HG03354 (cell line): ENCODE results near the gene ADGRV1.
A peak's percentile ranks its signal among the peaks of the same experiment; 100 is the strongest.

Source experiments
- ATAC-seq: cut with Tn5 transposase; IDR thresholded peaks from one replicate; pipeline ENCODE4 v1.9.1; 2021; ENCODE audit warnings: mild to moderate bottlenecking; ENCODE audit not compliant: unreplicated experiment, poor library complexity, severe bottlenecking

ADGRV1 gene

GRCh38 chr5:91065496-91065895, 506.9 kb downstream of the ADGRV1 start:
- ATAC-seq: no peak

DNA sequence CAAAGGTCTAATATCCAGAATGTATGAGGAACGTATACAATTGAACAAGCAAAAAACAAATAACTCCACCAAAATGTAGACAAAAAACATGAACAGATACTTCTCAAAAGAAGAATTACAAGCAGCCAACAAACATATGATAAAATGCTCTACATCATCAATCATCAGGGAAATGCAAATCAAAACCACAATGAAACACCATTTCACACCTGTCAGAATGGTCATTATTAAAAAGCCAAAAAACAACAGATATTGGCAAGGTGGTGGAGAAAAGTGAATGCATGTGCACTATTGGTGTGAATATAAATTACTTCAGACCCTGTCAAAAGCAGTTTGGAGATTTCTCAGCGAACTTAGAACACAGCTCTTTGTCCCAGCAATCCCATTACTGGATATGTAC, 510.8 kb downstream of the ADGRV1 start:
- ATAC-seq: no peak

DNA sequence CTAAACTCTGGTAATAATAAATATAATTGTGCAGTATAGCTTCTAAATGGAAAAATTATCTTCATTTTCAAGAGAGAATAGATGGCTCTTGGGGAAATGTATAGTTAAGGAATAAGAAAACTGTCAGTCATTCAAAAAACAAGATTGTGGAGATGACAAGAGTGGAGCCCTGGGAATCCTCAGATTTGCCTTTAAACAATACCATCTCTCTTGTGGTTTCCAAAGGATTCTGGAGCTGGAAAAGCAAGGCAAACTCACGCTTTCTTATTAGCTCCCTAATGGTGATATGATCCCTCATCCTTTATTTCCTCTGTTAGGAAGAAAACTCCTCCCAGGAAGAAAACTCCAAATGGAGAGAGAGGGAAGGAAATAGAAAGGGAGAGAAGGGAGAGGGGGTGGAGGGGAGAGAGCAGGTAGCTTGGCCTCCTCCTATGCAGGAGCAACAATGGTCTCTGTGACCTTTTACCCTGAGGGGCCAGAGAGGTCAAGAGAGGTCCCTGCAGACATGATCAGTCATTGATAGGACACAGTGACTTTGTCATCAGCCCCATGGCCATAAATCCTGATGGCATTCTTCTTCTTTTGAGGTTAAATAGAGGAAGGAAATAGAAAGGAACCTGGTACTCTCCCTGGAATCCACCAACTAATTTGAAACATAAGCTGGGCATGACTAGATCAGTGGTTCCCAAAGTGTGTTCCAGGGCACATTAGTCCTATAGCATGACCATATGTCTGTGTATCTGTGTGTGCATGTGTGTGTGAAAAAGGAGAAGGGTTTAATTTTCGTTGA, 512.4 kb downstream of the ADGRV1 start:
- no peak for ATAC-seq

DNA sequence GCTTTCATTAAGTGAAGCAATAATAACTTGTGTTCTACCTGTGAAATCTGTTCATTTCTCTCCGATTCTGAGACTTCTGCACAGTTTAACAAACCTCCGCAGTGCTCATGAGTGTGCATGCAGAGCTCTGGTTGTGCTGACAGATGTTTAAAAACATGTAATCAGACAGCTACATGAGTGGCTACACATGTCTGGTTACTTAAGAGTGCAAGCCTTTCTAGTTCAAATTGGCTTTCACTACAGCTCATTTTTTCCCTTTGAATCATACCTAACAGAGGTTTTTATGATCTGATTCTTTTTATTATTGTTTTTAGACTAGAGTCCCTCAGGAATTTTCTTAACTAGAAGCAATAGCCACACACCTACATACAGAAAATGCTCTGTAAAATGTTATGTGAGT, 514.3 kb downstream of the ADGRV1 start:
- ATAC-seq: no peak

DNA sequence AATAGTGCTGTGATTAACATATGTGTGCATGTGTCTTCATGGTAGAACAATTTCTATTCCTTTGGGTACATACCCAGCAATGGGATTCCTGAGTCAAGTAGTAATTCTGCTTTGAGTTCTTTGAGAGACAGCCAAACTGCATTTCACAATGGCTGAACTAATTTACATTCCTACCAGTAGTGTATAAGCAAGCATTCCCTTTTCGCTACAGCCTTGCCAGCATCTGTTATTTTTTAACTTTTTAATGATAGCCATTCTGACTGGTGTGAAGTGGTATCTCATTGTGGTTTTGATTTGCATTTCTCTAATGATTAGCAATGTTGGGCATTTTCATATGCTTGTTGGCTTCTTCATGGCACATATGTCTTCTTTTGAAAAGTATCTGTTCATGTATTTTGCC, 516.0 kb downstream of the ADGRV1 start:
- peak; percentile 84 for ATAC-seq

GRCh38 chr5:91076138-91076537, 517.5 kb downstream of the ADGRV1 start:
- ATAC-seq: no peak

DNA sequence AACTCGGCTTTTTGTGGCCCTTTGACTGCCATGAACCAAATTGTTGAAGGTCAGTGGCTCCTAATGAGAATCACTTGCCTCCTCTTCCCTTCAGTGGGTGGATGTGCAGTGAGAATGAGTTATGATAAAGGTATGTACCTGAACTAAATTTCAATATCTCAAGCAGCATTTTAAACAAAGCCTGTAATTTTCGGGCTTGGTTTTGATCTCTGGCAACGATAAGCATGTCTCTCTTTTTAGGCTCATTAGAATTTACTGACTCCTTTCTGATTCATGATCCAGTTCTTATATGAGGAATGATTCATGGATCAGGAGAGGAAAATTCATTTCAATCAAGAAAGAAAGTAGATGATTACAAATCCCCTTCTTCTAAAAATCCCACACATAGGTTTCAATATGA, 519.0 kb downstream of the ADGRV1 start:
- no peak for ATAC-seq

- ATAC-seq: no peak
Observed at GRCh38 chr5:91079037-91079436, 520.4 kb downstream of the ADGRV1 start.

- ATAC-seq: no peak
Observed at GRCh38 chr5:91089758-91090157, 531.2 kb downstream of the ADGRV1 start.

DNA sequence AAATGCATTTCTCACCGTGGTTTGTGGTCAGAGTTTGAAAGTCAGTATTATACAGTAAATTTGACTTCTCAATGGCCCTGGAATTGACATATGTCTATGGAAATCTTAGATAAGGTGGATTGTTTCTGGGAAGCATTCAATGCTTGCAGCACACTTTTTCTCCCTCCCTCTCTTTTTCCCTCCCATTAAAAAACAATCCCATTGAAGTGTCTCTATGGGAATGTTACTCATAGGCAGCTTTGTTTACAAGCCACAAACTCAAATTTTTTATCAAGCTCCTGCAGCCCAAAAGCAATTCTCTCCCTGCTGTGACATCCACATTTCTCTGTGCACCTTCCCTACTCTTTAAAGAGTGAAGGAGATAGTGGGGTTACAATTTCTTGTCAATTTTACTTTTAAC, 532.4 kb downstream of the ADGRV1 start:
- no peak for ATAC-seq

DNA sequence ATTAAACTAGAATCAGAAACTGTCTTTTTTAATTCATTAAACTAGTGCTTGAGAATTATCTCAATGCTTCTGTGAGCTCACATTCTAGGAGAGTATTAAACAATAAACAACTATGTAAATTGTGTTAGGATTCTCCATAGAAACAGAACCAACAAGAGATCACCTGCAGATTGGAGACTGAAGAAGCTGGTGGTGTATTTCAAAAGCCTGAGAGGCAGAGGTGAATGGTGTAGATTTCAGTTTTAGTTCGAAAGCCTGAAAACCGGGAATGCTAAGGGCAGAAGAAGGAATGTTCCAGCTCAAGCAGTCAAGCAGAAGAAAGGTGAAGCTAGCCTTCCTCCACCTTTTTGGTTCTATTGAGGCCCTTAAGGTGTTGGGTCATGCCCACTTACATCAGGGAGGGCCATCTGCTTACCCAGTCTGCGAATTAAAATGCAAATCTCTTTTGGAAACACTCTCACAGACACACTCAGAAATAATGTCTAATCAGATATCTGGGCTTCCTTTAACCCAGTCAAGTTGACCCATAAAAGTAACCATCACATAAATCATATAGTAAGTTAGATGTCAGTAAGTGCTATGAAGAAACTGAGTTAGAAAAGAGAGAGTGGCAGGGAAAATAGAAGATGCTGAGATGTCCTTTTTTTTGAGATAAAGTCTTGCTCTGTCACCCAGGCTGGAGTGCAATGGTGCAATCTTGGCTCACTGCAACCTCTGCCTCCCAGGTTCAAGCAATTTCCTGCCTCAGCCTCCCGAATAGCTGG, 533.1 kb downstream of the ADGRV1 start:
- ATAC-seq: no peak

DNA sequence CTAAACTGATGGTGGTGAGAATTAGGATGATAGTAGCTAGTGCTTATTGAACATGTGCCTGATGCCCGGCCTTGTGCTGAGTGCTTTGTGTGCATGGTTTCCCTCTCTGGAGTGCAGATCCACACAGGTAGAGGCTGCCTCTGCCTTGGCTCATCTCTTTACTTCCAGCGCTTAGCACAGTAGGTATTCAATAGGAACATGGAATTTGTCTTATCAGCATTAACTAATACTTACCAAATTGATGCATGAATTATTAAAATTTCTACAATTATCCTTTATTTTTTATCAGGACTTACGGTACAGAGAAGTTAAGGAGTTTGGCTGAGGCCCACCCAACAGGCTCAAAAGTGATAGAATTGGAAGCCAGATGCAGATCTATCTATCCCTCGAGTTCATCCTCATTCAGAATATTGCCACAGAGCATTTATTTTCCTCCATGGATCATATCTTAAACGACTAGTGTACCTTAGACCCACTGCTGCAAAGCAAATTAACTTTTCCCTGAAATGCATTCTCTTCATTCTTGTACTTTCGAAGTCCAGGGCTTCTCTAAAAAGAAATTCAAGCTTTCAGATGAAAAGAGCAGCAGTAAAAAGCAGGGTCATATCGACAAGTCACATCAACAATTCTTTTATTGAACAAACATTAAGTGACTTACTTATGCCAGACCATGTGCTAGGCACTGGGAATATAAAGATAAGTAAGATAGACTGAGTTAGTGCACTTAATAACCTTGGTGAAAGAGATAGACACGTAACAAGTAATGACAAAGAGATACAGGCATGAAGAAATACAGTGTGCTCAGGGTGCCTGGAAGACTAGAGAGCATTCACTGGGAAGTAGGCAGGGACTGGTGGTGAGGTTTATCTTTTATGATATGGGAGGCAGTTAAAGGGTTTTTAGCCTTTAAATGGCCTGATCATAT, 534.5 kb downstream of the ADGRV1 start:
- ATAC-seq: no peak

GRCh38 chr5:91095313-91095712, 536.7 kb downstream of the ADGRV1 start:
- ATAC-seq: no peak

DNA sequence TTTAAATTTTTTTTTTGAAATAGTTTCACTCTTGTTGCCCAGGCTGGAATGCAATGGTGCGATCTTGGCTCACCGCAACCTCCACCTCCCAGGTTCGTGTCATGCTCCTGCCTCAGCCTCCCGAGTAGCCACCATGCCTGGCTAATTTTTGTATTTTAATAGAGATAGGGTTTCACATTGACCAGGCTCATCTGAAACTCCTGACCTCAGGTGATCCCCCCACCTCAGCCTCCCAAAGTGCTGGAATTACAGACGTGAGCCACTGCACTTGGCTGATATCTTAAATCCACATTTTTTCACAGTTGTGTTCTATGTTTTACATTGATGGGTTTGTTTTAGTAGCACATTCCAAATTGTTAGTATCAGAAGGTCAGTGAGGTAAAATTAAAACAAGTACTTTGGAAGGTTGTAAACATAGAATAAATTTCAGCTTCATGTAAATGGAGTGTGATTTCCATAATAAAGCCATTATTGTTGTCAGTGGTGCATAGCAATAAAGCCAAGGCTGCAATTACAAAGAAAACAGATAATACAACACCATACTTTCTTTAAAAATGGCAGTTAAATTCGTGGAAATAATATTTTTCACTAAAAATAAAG, 537.3 kb downstream of the ADGRV1 start:
- no peak for ATAC-seq

DNA sequence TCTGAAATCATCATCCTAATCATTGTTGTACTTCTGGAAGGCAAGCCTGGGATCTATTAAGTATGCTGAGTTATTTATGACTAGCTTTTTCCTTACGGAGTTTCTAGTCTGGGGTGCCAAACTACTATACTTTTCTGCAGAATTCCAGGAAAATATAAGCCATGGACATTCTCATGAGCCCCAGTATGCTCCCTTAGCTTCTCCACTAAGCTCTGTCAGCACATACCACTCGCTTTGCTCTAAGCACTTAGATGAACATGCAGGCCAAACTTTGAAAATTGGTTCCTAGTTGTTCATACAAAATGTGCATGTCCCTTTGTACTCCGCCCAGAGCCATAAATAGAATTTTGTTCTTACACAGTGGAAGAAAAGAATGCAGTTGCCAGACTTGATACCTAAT, 539.9 kb downstream of the ADGRV1 start:
- no peak for ATAC-seq

DNA sequence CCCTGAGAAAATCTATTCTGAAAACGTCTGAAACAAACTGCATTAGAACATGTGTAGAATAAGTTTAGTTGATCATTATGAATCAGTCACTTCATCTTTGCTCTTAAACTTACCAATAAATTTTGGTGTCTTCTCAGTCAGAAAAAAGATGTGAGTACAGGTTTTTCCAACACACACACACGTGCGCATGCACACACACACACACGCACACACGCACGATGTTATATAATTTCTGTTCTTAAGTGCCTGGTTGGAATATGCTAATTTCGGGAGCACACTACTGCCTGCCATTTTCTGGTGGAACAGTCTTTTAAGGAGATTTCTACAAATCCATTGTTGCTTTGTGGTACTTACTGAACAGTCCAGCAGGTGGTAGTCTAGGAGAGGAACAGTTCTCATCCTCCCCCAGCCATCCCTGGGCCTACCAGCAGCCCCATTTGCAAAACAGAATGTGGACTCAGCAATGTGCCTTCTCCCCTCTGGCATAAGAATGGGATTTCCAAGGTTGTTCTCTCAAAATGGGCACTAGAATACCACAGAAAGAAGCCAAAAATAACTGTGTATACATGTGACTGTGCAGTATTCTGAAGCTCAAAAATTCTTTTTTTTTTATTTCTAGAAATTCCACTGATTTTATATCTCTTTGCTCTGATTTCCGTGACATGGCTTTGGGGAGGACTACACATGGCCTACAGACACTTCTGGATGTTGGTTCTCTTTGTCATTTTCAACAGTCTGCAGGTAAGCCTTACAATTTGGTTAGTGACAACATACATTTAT, 543.2 kb downstream of the ADGRV1 start:
- peak; percentile 98 for ATAC-seq

GRCh38 chr5:91103353-91104061, 544.9 kb downstream of the ADGRV1 start:
- no peak for ATAC-seq

- ATAC-seq: no peak
Observed at GRCh38 chr5:91104062-91104448, 545.5 kb downstream of the ADGRV1 start.
